H1 (cell line): ENCODE data around the gene SCNN1A. TPM values are rescaled to one million over a fixed set of nuclear protein-coding genes. Genes with fewer than 3 reads are reported as not detected.

Source experiments
- ATF3 ChIP-seq: IDR thresholded peaks from 2 replicates; pipeline ENCODE4 v1.6.1; 2011; ENCODE audit warnings: low read depth, mild to moderate bottlenecking, low read length; ENCODE audit not compliant: insufficient read depth
- CTBP2 ChIP-seq: IDR thresholded peaks from 2 replicates; pipeline ENCODE4 v1.7.0; 2011; ENCODE audit warnings: borderline replicate concordance, mild to moderate bottlenecking, moderate library complexity, mixed read lengths, low read length; ENCODE audit not compliant: insufficient read depth, insufficient read length
- JUND ChIP-seq: IDR thresholded peaks from 2 replicates; pipeline ENCODE4 v1.6.1; 2011; ENCODE audit warnings: mild to moderate bottlenecking, improper control_type of control experiment, low read length
- POLR2AphosphoS5 ChIP-seq: IDR thresholded peaks from 2 replicates; pipeline ENCODE4 v1.6.1; 2011; ENCODE audit warnings: low read depth, low read length
- RBBP5 ChIP-seq: IDR thresholded peaks from 2 replicates; pipeline ENCODE4 v1.7.1; 2012; ENCODE audit warnings: low read depth, mild to moderate bottlenecking, inconsistent platforms, low read length, moderate library complexity, borderline replicate concordance
- polyA plus RNA-seq, 7 experiments: library from polyadenylated mRNA; depleted of rRNA in 3 of 7; stranded (reverse) in 5 of 7; unstranded in 2 of 7; fragments of >200 nt in 5 of 7; fragments of 200-250 nt in 2 of 7; gene quantifications; 1 replicate in 5 of 7; 2 replicates in 1 of 7; 4 replicates in 1 of 7; pipeline versions ENCODE4 v1.2.1 to v1.2.3, GENCODE V29; 2011 to 2013; ENCODE audit warnings: missing spikeins in 2 of 7, mixed read lengths in 2 of 7
- total RNA-seq: library from RNA; stranded (reverse); fragmentation: NEBNext Ultra II Directional; extraction: Animal tissue kit (Norgen Biotek cat#: 25700); gene quantifications from 2 replicates; pipeline ENCODE4 v1.2.1, GENCODE V29; 2021

The SCNN1A gene
- total and polyA plus RNA-seq, 2 of the 8 experiments (the other 6 are each of a cell fraction or from before 2014, with no cell fraction given): 85.5 to 156 TPM

GRCh38 chr12:6375269-6376078 lies at the start of gene SCNN1A (continued):
- TF ChIP-seq CTBP2 (peak; percentile 98), POLR2AphosphoS5 (peak; percentile 28; the same call in 1 of the 2 replicates), JUND (peak; percentile 29; the same call in 1 of the 2 replicates), ATF3 (no peak), RBBP5 (no peak; the same call in 1 of the 2 replicates)
- TF ChIP-seq, all 59 proteins: peak for 24
